Measurements from ENCODE around the gene PCDHGA2.
"Not testable (repeated sequence)": the region's sequence is repeated elsewhere in the genome, so short reads cannot be mapped to it uniquely, and the experiment has no call there.

The PCDHGA2 gene

DNA sequence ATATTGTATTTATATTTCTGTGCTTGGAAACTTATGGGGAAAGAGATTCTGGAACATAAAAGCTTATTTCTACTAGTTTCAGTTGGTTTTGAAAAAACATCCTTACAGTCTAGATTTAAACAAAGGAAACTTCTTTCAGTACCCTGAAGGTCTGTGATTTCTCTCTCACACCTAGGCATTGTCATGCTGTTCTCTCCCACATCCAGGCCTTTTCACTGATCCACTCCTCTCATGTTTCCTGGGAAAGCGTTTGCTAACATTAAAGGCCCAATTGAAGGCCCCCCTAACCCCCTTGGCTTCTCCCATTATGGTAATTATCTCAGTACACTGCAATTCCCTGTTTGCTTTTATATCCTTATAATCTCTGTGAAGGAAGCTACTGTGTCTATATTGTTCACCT, 4.2 kb downstream of the PCDHGA2 start:
- Histone ChIP-seq H3K36me3 (ENCODE audit: insufficient read depth, insufficient read length, low read length) (no peaks in the 10 kb centered on the region), H3K27me3 (ENCODE audit: insufficient read depth, insufficient read length) (no peaks in the 10 kb centered on the region), H3K9me3 (ENCODE audit: insufficient read depth, low read length) (peaks cover 44% of the 10 kb centered on the region), H3K4me3 (ENCODE audit: insufficient read length, low read depth) (no peak overlapping the region), H3K4me1 (ENCODE audit: insufficient read depth, insufficient read length) (no peaks in the 10 kb centered on the region), H3K9ac (ENCODE audit: insufficient read length, low read depth) (no peak overlapping the region)
- TF ChIP-seq ZNF274 (IDR thresholded peaks at IDR 0.05; ENCODE audit: low read depth, low read length) (no peak), SUZ12 (IDR thresholded peaks at IDR 0.05; ENCODE audit: extremely low read depth, insufficient read depth, insufficient read length) (no peak), YY1 (IDR thresholded peaks at IDR 0.05; ENCODE audit: insufficient read depth, insufficient read length) (no peak)
- DNase-seq (ENCODE audit: low read depth, low spot score): no peak

DNA sequence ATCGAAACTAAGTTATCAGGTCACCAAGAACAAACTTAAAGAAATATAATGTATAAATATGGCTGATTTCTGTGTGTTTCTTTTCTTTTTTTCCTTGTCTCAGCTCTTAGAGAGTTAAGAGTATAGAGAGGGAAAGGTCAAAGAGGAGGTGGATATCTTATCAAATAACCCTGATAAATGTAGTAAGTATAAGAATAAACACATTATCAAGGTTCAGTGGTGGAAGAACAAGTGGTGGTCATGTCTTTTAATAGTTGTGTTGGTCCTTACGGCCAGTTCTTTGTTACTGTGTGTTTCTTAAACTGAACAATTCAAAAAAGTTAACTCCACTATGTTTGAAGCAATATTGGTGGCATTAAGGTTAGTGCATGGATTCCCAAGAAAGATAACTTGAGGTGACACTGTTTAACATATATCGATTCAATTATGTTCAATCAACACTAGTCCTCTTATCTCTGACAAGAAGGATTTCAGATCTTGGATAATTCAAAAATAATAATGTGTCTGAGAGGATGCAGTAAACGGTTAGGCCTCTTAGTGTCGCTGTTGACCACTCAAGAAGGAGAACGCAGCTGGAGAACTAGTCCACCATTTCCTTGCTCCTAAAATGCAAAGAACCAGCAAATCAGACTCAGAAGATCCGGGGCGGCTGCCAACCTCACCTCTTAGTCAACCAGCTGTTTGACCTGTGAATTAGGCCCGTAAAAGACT, 4.8 kb downstream of the PCDHGA2 start, which contains the start of gene PCDHGA3:
PCDHGA3 (plus strand) TSS at position 588 of the 711 bp plus-strand sequence. CDS start 205 bp downstream, outside the sequence.
- Histone ChIP-seq H3K9me3 (ENCODE audit: insufficient read depth, low read length) (peaks cover 43% of the 10 kb centered on the region), H3K27me3 (ENCODE audit: insufficient read depth, insufficient read length) (no peaks in the 10 kb centered on the region), H3K4me1 (ENCODE audit: insufficient read depth, insufficient read length) (no peaks in the 10 kb centered on the region), H3K4me3 (ENCODE audit: insufficient read length, low read depth) (no peak within 1 kb of the TSS), H3K9ac (ENCODE audit: insufficient read length, low read depth) (no peak within 1 kb of the TSS), H3K36me3 (ENCODE audit: insufficient read depth, insufficient read length, low read length) (no peaks in the 10 kb centered on the region)
- TF ChIP-seq YY1 (IDR thresholded peaks at IDR 0.05; ENCODE audit: insufficient read depth, insufficient read length) (no peak), ZNF274 (IDR thresholded peaks at IDR 0.05; ENCODE audit: low read depth, low read length) (no peak), SUZ12 (IDR thresholded peaks at IDR 0.05; ENCODE audit: extremely low read depth, insufficient read depth, insufficient read length) (no peak)
- DNase-seq (ENCODE audit: low read depth, low spot score): no peak

GRCh38 chr5:141343953-141344463, 5.4 kb downstream of the PCDHGA2 start:
- no peaks in the 10 kb centered on the region for H3K4me1 ChIP-seq (ENCODE audit: insufficient read depth, insufficient read length)
- H3K9me3 ChIP-seq (ENCODE audit: insufficient read depth, low read length): peaks cover 37% of the 10 kb centered on the region
- H3K4me3 ChIP-seq (ENCODE audit: insufficient read length, low read depth): no peak overlapping the region
- no peaks in the 10 kb centered on the region for H3K27me3 ChIP-seq (ENCODE audit: insufficient read depth, insufficient read length)
- no peaks in the 10 kb centered on the region for H3K36me3 ChIP-seq (ENCODE audit: insufficient read depth, insufficient read length, low read length)
- no peak overlapping the region for H3K9ac ChIP-seq (ENCODE audit: insufficient read length, low read depth)
- TF ChIP-seq SUZ12 (IDR thresholded peaks at IDR 0.05; ENCODE audit: extremely low read depth, insufficient read depth, insufficient read length) (no peak), YY1 (IDR thresholded peaks at IDR 0.05; ENCODE audit: insufficient read depth, insufficient read length) (no peak), ZNF274 (IDR thresholded peaks at IDR 0.05; ENCODE audit: low read depth, low read length) (no peak)
- no peak for DNase-seq (ENCODE audit: low read depth, low spot score)

DNA sequence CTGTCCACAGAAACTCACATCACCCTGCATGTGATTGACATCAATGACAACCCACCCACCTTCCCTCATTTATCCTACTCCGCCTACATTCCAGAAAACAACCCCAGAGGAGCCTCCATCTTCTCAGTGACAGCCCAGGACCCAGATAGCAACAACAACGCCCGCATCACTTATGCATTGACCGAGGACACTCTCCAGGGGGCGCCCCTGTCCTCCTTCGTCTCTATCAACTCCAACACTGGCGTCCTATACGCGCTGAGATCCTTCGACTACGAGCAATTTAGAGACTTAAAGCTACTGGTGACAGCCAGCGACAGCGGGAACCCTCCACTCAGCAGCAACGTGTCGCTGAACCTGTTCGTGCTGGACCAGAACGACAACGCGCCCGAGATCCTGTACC, 6.8 kb downstream of the PCDHGA2 start:
- Histone ChIP-seq H3K9ac (ENCODE audit: insufficient read length, low read depth) (no peak overlapping the region), H3K36me3 (ENCODE audit: insufficient read depth, insufficient read length, low read length) (no peaks in the 10 kb centered on the region), H3K27me3 (ENCODE audit: insufficient read depth, insufficient read length) (no peaks in the 10 kb centered on the region), H3K9me3 (ENCODE audit: insufficient read depth, low read length) (peaks cover 24% of the 10 kb centered on the region), H3K4me1 (ENCODE audit: insufficient read depth, insufficient read length) (no peaks in the 10 kb centered on the region), H3K4me3 (ENCODE audit: insufficient read length, low read depth) (no peak overlapping the region)
- TF ChIP-seq ZNF274 (IDR thresholded peaks at IDR 0.05; ENCODE audit: low read depth, low read length): no peak
- no peak for TF ChIP-seq YY1 (IDR thresholded peaks at IDR 0.05; ENCODE audit: insufficient read depth, insufficient read length)
- no peak for TF ChIP-seq SUZ12 (IDR thresholded peaks at IDR 0.05; ENCODE audit: extremely low read depth, insufficient read depth, insufficient read length)
- no peak for DNase-seq (ENCODE audit: low read depth, low spot score)

DNA sequence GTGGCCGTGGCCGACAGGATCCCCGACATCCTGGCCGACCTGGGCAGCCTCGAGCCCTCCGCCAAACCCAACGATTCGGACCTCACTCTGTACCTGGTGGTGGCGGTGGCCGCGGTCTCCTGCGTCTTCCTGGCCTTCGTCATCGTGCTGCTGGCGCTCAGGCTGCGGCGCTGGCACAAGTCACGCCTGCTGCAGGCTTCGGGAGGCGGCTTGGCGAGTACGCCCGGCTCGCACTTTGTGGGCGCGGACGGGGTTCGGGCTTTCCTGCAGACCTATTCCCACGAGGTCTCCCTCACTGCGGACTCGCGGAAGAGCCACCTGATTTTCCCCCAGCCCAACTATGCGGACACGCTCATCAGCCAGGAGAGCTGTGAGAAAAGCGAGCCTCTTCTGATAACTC, 7.5 kb downstream of the PCDHGA2 start:
- not testable (repeated sequence) for H3K4me3 ChIP-seq (ENCODE audit: insufficient read length, low read depth); DNase-seq (ENCODE audit: low read depth, low spot score); H3K4me1 ChIP-seq (ENCODE audit: insufficient read depth, insufficient read length); H3K36me3 ChIP-seq (ENCODE audit: insufficient read depth, insufficient read length, low read length); H3K9ac ChIP-seq (ENCODE audit: insufficient read length, low read depth); H3K27me3 ChIP-seq (ENCODE audit: insufficient read depth, insufficient read length)
- H3K9me3 ChIP-seq (ENCODE audit: insufficient read depth, low read length): peaks cover 28% of the 10 kb centered on the region

- H3K9me3 ChIP-seq (ENCODE audit: insufficient read depth, low read length): peaks cover 34% of the 10 kb centered on the region
- TF ChIP-seq YY1 (IDR thresholded peaks at IDR 0.05; ENCODE audit: insufficient read depth, insufficient read length) (no peak), ZNF274 (IDR thresholded peaks at IDR 0.05; ENCODE audit: low read depth, low read length) (no peak), SUZ12 (IDR thresholded peaks at IDR 0.05; ENCODE audit: extremely low read depth, insufficient read depth, insufficient read length) (no peak)
- H3K9ac ChIP-seq (ENCODE audit: insufficient read length, low read depth): no peak within 1 kb of the TSS
- no peak for DNase-seq (ENCODE audit: low read depth, low spot score)
- H3K27me3 ChIP-seq (ENCODE audit: insufficient read depth, insufficient read length): no peaks in the 10 kb centered on the region
- no peak within 1 kb of the TSS for H3K4me3 ChIP-seq (ENCODE audit: insufficient read length, low read depth)
- H3K4me1 ChIP-seq (ENCODE audit: insufficient read depth, insufficient read length): no peaks in the 10 kb centered on the region
- no peaks in the 10 kb centered on the region for H3K36me3 ChIP-seq (ENCODE audit: insufficient read depth, insufficient read length, low read length)
Measured at GRCh38 chr5:141349917-141350619, 11.5 kb downstream of the PCDHGA2 start, which contains the start of gene PCDHGB1. Gene PCDHGB1, plus strand, starts transcription at chr5:141350099. Its CDS starts 162 bp downstream, at chr5:141350261.

DNA sequence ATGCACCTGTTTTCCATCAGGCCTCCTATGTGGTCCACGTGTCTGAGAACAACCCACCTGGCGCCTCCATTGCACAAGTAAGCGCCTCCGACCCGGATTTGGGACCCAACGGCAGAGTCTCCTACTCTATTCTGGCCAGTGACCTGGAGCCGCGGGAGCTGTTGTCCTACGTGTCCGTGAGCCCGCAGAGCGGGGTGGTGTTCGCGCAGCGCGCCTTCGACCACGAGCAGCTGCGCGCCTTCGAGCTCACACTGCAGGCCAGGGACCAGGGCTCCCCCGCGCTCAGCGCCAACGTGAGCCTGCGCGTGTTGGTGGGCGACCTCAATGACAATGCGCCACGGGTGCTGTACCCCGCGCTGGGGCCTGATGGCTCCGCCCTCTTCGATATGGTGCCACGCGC, 13.0 kb downstream of the PCDHGA2 start:
- no peak overlapping the region for H3K9ac ChIP-seq (ENCODE audit: insufficient read length, low read depth)
- no peak overlapping the region for H3K4me3 ChIP-seq (ENCODE audit: insufficient read length, low read depth)
- peaks cover 45% of the 10 kb centered on the region for H3K9me3 ChIP-seq (ENCODE audit: insufficient read depth, low read length)
- no peak for TF ChIP-seq SUZ12 (IDR thresholded peaks at IDR 0.05; ENCODE audit: extremely low read depth, insufficient read depth, insufficient read length)
- TF ChIP-seq ZNF274 (IDR thresholded peaks at IDR 0.05; ENCODE audit: low read depth, low read length): no peak
- TF ChIP-seq YY1 (IDR thresholded peaks at IDR 0.05; ENCODE audit: insufficient read depth, insufficient read length): no peak
- no peaks in the 10 kb centered on the region for H3K27me3 ChIP-seq (ENCODE audit: insufficient read depth, insufficient read length)
- no peaks in the 10 kb centered on the region for H3K4me1 ChIP-seq (ENCODE audit: insufficient read depth, insufficient read length)
- DNase-seq (ENCODE audit: low read depth, low spot score): no peak
- H3K36me3 ChIP-seq (ENCODE audit: insufficient read depth, insufficient read length, low read length): no peaks in the 10 kb centered on the region

Measured in NT2/D1 (cell line).